GM10248 (cell line): Measurements from ENCODE around the gene EXOC7.

Source experiments
- CTCF ChIA-PET: fragments of 300-600 bp; sonication (Branson Sonifier 250); formaldehyde crosslinking; extraction: SDS; loops from one replicate; lab custom pipeline; 2021; ENCODE audit warnings: antibody characterized with exemption; lab: Yijun Ruan, JAX
- POLR2A ChIA-PET: fragments of 350-650 bp; sonication (Branson Sonifier 250); formaldehyde crosslinking; extraction: SDS; loops from one replicate; lab custom pipeline; 2020; ENCODE audit warnings: antibody characterized with exemption; lab: Yijun Ruan, JAX
- DNase-seq: peaks from one replicate; pipeline ENCODE4 v3.0.0; 2012; ENCODE audit errors: extremely low spot score
- CTCF ChIP-seq: IDR thresholded peaks from 2 replicates; pipeline ENCODE4 v1.5.1; 2012; ENCODE audit warnings: mild to moderate bottlenecking, low read depth; ENCODE audit errors: extremely low read depth, missing control alignments, control extremely low read depth

Gene EXOC7

GRCh38 chr17:76095943-76096342 lies 7.6 kb downstream of the EXOC7 start:
- TF ChIP-seq CTCF: no peak
- ChIA-PET CTCF (interaction anchor here (1.0 to 2.4 kb wide), 8 partner anchors 10 to 183 kb away, joined by 3 to 8 read pairs (median 4); partner anchors contain the start of gene CDK3), POLR2A (interaction anchor here (0.6 kb wide), 1 partner anchor 260 kb away, joined by 3 read pairs; no protein-coding TSS in a partner anchor)
- DNase-seq: no peak

- CTCF ChIA-PET: interaction anchor here (0.9 to 1.4 kb wide), 3 partner anchors 89 to 209 kb away, joined by 3 read pairs; no protein-coding TSS in a partner anchor
- no peak for TF ChIP-seq CTCF
- POLR2A ChIA-PET: interaction anchor here (0.6 kb wide), 1 partner anchor 13 kb away, joined by 3 read pairs; no protein-coding TSS in a partner anchor
- DNase-seq: no peak
Observed at GRCh38 chr17:76094046-76094445, 9.5 kb downstream of the EXOC7 start.

GRCh38 chr17:76092526-76093413 lies 10.8 kb downstream of the EXOC7 start:
- no peak for TF ChIP-seq CTCF
- ChIA-PET POLR2A (no interaction called here), CTCF (interaction anchor here (0.8 to 1.6 kb wide), 3 partner anchors 33 to 210 kb away, joined by 3 to 4 read pairs (median 3); no protein-coding TSS in a partner anchor)
- no peak for DNase-seq

- CTCF ChIA-PET: interaction anchor here (1.6 kb wide), 1 partner anchor 34 kb away, joined by 4 read pairs; no protein-coding TSS in a partner anchor
- no peak for DNase-seq
- POLR2A ChIA-PET: no interaction called here
- no peak for TF ChIP-seq CTCF
Observed at GRCh38 chr17:76091526-76092286, 11.9 kb downstream of the EXOC7 start.

GRCh38 chr17:76090517-76091129 lies 13.0 kb downstream of the EXOC7 start:
- POLR2A ChIA-PET: no interaction called here

More at GRCh38 chr17:76090517-76091129, 13.0 kb downstream of the EXOC7 start:
- TF ChIP-seq CTCF: no peak
- CTCF ChIA-PET: interaction anchor here (1.3 to 1.8 kb wide), 2 partner anchors 189 to 307 kb away, joined by 5 to 7 read pairs; no protein-coding TSS in a partner anchor
- DNase-seq: no peak
